CD14-positive monocyte (primary cell): Measurements from ENCODE around the gene MSS51. TPM values are rescaled to one million over a fixed set of nuclear protein-coding genes. Genes with fewer than 3 reads are reported as not detected.

Experiments
- DNase-seq, 3 donors: peaks; one replicate each; pipeline ENCODE4 v3.0.0-alpha.2; 2011 to 2022
- H2AFZ ChIP-seq: 2 replicates; pipeline ENCODE4 v1.6.0; 2012; ENCODE audit warnings: mild to moderate bottlenecking, low read depth, low read length, inconsistent platforms; ENCODE audit not compliant: insufficient read depth, poor library complexity, severe bottlenecking
- H3K27ac ChIP-seq, 2 donors: 1 replicate in 1 of 2; 2 replicates in 1 of 2; pipeline ENCODE4 v1.5.1; 2012 to 2013; ENCODE audit warnings: low read length in 2 of 2, control low read depth in 1 of 2, inconsistent platforms in 1 of 2, low read depth in 1 of 2, mild to moderate bottlenecking in 1 of 2
- H3K27me3 ChIP-seq, 2 donors: one replicate each; pipeline versions ENCODE4 v1.6.0 to v1.6.1; 2011 to 2013; ENCODE audit warnings: low read length in 2 of 2; ENCODE audit not compliant: control insufficient read depth in 2 of 2, insufficient read depth in 2 of 2
- H3K36me3 ChIP-seq, 2 donors: replicated peaks in 1 of 2; 1 replicate in 1 of 2; 2 replicates in 1 of 2; pipeline versions ENCODE4 v1.5.1 to v1.6.1; 2012 to 2013; ENCODE audit warnings: low read length in 2 of 2, control low read depth in 1 of 2, inconsistent platforms in 1 of 2, mild to moderate bottlenecking in 1 of 2; ENCODE audit not compliant: insufficient read depth in 2 of 2, control insufficient read depth in 1 of 2
- H3K4me1 ChIP-seq, 2 donors: 1 replicate in 1 of 2; 2 replicates in 1 of 2; pipeline versions ENCODE4 v1.5.1 to v1.6.1; 2012 to 2013; ENCODE audit warnings: low read length in 2 of 2, control low read depth in 1 of 2, inconsistent platforms in 1 of 2, mild to moderate bottlenecking in 1 of 2, moderate library complexity in 1 of 2; ENCODE audit not compliant: insufficient read depth in 2 of 2, control insufficient read depth in 1 of 2
- H3K4me2 ChIP-seq: replicated peaks from 2 replicates; pipeline ENCODE3; 2012; ENCODE audit warnings: low read length, moderate library complexity, mild to moderate bottlenecking; ENCODE audit not compliant: poor library complexity, severe bottlenecking; ENCODE audit errors: extremely low read depth
- H3K4me3 ChIP-seq, 3 experiments: fragments of 200-600 bp in 1 of 3; sonication (generic) in 1 of 3; replicated peaks in 1 of 3; 1 replicate in 2 of 3; 2 replicates in 1 of 3; pipeline ENCODE4 v1.5.1; 2011 to 2013; ENCODE audit warnings: low read length in 3 of 3, mild to moderate bottlenecking in 3 of 3, control low read depth in 2 of 3, low read depth in 2 of 3, inconsistent platforms in 1 of 3, moderate library complexity in 1 of 3
- H3K79me2 ChIP-seq: 2 replicates; pipeline ENCODE4 v1.6.0; 2012; ENCODE audit warnings: mild to moderate bottlenecking, control low read depth, inconsistent platforms, low read length, moderate library complexity; ENCODE audit not compliant: insufficient read depth
- H3K9ac ChIP-seq: 2 replicates; pipeline ENCODE4 v1.6.0; 2017; ENCODE audit warnings: low read length, mild to moderate bottlenecking; ENCODE audit not compliant: insufficient read depth, poor library complexity, severe bottlenecking
- H3K9me3 ChIP-seq, 2 donors: replicated peaks in 1 of 2; 1 replicate in 1 of 2; 2 replicates in 1 of 2; pipeline versions ENCODE4 v1.5.1 to v1.6.1; 2012 to 2013; ENCODE audit warnings: low read length in 2 of 2, control low read depth in 1 of 2; ENCODE audit not compliant: control insufficient read depth in 1 of 2, insufficient read depth in 1 of 2
- H4K20me1 ChIP-seq: 2 replicates; pipeline ENCODE4 v1.6.0; 2012; ENCODE audit warnings: mild to moderate bottlenecking, low read length, control low read depth, moderate library complexity; ENCODE audit not compliant: insufficient read depth
- H3K27ac Mint-ChIP-seq, 7 donors: one replicate each; pipeline ENCODE4 v1.8.0; 2020; ENCODE audit warnings: mild to moderate bottlenecking in 7 of 7, mixed read lengths in 7 of 7, moderate library complexity in 6 of 7, inconsistent platforms in 2 of 7
- H3K27me3 Mint-ChIP-seq, 3 donors: one replicate each; pipeline ENCODE4 v1.8.0; 2021 to 2022; ENCODE audit warnings: low read depth in 3 of 3, mild to moderate bottlenecking in 3 of 3, mixed read lengths in 3 of 3, moderate library complexity in 3 of 3, inconsistent platforms in 1 of 3
- H3K36me3 Mint-ChIP-seq, 2 donors: one replicate each; pipeline ENCODE4 v1.8.0; 2020; ENCODE audit warnings: mixed read lengths in 2 of 2, inconsistent platforms in 1 of 2, mild to moderate bottlenecking in 1 of 2
- H3K4me1 Mint-ChIP-seq: one replicate; pipeline ENCODE4 v1.8.0; 2020; ENCODE audit warnings: mild to moderate bottlenecking, mixed read lengths
- H3K4me3 Mint-ChIP-seq, 2 donors: one replicate each; pipeline ENCODE4 v1.8.0; 2020; ENCODE audit warnings: mild to moderate bottlenecking in 2 of 2, mixed read lengths in 2 of 2, moderate library complexity in 1 of 2
- H3K9me3 Mint-ChIP-seq, 7 donors: one replicate each; pipeline ENCODE4 v1.8.0; 2020 to 2022; ENCODE audit warnings: mixed read lengths in 7 of 7, mild to moderate bottlenecking in 6 of 7, moderate library complexity in 6 of 7, inconsistent platforms in 2 of 7
- WGBS: methylation state at CpG from one replicate; pipeline ENCODE4 v1.1.5; 2013; ENCODE audit warnings: missing lambda C conversion rate; ENCODE audit not compliant: insufficient coverage; 5-methylcytosine and 5-hydroxymethylcytosine counted together
- intact Hi-C, 2 donors: fragments of 100-400 bp; cut with micrococcal nuclease; formaldehyde crosslinking; loops; one replicate each; pipeline versions ENCODE4 v1.15.0 to v1.15.1; 2023
- polyA plus RNA-seq, 3 donors: library from polyadenylated mRNA; depleted of rRNA in 1 of 3; unstranded in 2 of 3; stranded (reverse) in 1 of 3; fragments of 300-500 nt in 2 of 3; fragments of >200 nt in 1 of 3; fragmentation: Illumina TruSeq in 2 of 3; gene quantifications; 1 replicate in 2 of 3; 2 replicates in 1 of 3; pipeline ENCODE4 v1.2.3, GENCODE V29; 2012 to 2021
- TF ChIP-seq, protein P1 (sequence below): fragments of 200-600 bp; IDR thresholded peaks from one replicate; pipeline ENCODE4 v1.8.0; 2022; ENCODE audit warnings: antibody characterized with exemption, mild to moderate bottlenecking

The MSS51 gene
- polyA plus RNA-seq, 3 donors = 4.9 TPM; not detected in 2

DNA sequence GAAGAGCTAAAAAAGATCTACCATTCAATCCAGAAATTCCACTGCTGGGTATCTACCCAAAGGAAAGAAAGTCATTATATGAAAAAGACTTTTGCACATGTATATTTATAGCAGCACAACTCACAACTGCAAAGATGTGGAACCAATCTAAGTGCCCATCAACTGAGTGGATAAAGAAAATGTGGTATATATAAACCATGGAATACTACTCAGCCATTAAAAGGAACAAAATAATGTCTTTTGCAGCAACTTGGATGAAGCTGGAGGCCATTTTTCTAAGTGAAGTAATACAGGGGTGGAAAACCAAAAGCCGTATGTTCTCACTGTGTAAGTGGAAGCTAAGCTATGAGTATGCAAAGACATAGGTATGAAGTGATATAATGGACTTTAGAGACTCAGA lies 22.5 kb downstream of the MSS51 start:
- no CpG with 5 or more reads among the region's 1 CpG for WGBS
- Mint-ChIP-seq H3K4me3 (no peak overlapping the region), H3K27ac (no peak overlapping the region), H3K9me3 (peaks cover 0 to 5% (median 0%) of the 10 kb centered on the region in 7 donors), H3K4me1 (peaks cover 47% of the 10 kb centered on the region), H3K27me3 (peaks cover 3 to 16% (median 5%) of the 10 kb centered on the region in 3 donors), H3K36me3 (peaks cover 17 to 30% of the 10 kb centered on the region in 2 donors)
- intact Hi-C loops = loop anchor here (5.0 to 10.0 kb wide), 2 partner anchors 164 to 166 kb away; partner anchors contain the start of gene DNAJC9 (in 2 of the 2)
- H2AFZ ChIP-seq = no peak overlapping the region
- peaks cover 12 to 21% of the 10 kb centered on the region in 2 donors for H3K36me3 ChIP-seq
- H4K20me1 ChIP-seq = peaks cover 64% of the 10 kb centered on the region
- no peak overlapping the region for H3K4me3 ChIP-seq
- no peaks in the 10 kb centered on the region for H3K9me3 ChIP-seq
- H3K27ac ChIP-seq = no peak overlapping the region
- H3K79me2 ChIP-seq = peaks cover 77% of the 10 kb centered on the region
- no peak for DNase-seq
- peaks cover 18 to 24% of the 10 kb centered on the region in 2 donors for H3K4me1 ChIP-seq
- no peak overlapping the region for H3K9ac ChIP-seq
- H3K27me3 ChIP-seq = peaks cover 4 to 10% of the 10 kb centered on the region in 2 donors
- H3K4me2 ChIP-seq = no peak overlapping the region
- TF ChIP-seq, protein P1, sequence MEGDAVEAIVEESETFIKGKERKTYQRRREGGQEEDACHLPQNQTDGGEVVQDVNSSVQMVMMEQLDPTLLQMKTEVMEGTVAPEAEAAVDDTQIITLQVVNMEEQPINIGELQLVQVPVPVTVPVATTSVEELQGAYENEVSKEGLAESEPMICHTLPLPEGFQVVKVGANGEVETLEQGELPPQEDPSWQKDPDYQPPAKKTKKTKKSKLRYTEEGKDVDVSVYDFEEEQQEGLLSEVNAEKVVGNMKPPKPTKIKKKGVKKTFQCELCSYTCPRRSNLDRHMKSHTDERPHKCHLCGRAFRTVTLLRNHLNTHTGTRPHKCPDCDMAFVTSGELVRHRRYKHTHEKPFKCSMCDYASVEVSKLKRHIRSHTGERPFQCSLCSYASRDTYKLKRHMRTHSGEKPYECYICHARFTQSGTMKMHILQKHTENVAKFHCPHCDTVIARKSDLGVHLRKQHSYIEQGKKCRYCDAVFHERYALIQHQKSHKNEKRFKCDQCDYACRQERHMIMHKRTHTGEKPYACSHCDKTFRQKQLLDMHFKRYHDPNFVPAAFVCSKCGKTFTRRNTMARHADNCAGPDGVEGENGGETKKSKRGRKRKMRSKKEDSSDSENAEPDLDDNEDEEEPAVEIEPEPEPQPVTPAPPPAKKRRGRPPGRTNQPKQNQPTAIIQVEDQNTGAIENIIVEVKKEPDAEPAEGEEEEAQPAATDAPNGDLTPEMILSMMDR = no peak

DNA sequence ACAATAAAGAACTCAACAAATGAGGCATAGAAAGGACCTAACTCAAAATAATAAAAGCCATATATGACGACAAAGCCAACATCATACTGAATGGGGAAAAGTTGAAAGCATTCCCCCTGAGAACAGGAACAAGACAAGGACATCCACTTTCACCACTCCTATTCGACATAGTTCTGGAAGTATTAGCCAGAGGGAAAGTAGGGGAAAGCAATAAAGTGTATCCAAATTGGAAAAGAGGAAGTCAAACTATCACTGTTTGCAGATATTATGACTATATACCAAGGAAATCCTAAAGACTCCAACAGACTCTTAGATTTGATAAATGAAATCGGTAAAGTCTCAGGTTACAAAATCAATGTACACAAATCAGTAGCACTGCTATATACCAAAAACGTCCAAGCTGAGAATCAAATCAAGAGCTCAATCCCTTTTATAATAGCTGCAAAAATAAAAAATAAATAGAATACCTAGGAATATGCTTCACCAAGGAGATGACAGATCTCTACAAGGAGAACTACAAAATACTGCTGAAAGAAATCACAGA lies 24.3 kb downstream of the MSS51 start:
- H3K9me3 ChIP-seq = no peaks in the 10 kb centered on the region
- peak overlapping the region in 1 of 7 donors; percentile 1 for H3K27ac Mint-ChIP-seq
- peaks cover 82% of the 10 kb centered on the region for H4K20me1 ChIP-seq

More for the DNA sequence above, 24.3 kb downstream of the MSS51 start:
- H2AFZ ChIP-seq = no peak overlapping the region
- Mint-ChIP-seq H3K4me1 (peaks cover 39% of the 10 kb centered on the region), H3K27me3 (no peaks in the 10 kb centered on the region), H3K36me3 (peaks cover 17 to 30% of the 10 kb centered on the region in 2 donors), H3K9me3 (peaks cover 0 to 2% (median 0%) of the 10 kb centered on the region in 7 donors), H3K4me3 (no peak overlapping the region)
- no peak overlapping the region for H3K27ac ChIP-seq
- WGBS = no CpG with 5 or more reads among the region's 4 CpGs
- TF ChIP-seq, protein P1 = no peak
- no peak overlapping the region for H3K4me2 ChIP-seq
- H3K36me3 ChIP-seq = peaks cover 12 to 23% of the 10 kb centered on the region in 2 donors
- intact Hi-C loops = no loop called here
- peaks cover 96% of the 10 kb centered on the region for H3K79me2 ChIP-seq
- H3K9ac ChIP-seq = no peak overlapping the region
- peaks cover 11 to 16% of the 10 kb centered on the region in 2 donors for H3K4me1 ChIP-seq
- no peak overlapping the region for H3K4me3 ChIP-seq
- H3K27me3 ChIP-seq = no peaks in the 10 kb centered on the region
- no peak for DNase-seq
